Measurements from ENCODE around the gene KANSL1.
"Not testable (repeated sequence)": the region's sequence is repeated elsewhere in the genome, so short reads cannot be mapped to it uniquely, and the experiment has no call there.

KANSL1 gene

DNA sequence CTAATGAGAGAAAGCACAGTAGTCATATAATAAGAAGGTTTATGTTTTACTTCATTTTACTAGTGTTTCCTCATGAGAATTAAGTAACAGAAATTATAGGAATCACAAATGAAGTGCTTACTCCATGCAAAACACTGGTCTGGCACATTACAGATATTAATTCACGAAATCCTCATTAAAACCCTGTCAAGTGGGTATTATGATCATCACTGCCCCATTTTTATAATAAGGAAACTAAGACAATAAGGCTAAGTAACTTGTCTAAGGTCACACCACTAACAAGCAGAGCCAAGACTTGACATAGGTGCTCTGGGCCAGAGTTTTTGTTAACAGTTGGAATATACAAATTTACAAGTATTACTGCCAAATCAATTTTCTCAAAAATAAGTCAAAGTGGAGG, 83.0 kb downstream of the KANSL1 start:
- TF ChIP-seq, protein P1, sequence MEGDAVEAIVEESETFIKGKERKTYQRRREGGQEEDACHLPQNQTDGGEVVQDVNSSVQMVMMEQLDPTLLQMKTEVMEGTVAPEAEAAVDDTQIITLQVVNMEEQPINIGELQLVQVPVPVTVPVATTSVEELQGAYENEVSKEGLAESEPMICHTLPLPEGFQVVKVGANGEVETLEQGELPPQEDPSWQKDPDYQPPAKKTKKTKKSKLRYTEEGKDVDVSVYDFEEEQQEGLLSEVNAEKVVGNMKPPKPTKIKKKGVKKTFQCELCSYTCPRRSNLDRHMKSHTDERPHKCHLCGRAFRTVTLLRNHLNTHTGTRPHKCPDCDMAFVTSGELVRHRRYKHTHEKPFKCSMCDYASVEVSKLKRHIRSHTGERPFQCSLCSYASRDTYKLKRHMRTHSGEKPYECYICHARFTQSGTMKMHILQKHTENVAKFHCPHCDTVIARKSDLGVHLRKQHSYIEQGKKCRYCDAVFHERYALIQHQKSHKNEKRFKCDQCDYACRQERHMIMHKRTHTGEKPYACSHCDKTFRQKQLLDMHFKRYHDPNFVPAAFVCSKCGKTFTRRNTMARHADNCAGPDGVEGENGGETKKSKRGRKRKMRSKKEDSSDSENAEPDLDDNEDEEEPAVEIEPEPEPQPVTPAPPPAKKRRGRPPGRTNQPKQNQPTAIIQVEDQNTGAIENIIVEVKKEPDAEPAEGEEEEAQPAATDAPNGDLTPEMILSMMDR (IDR thresholded peaks at IDR 0.05; ENCODE audit: extremely low read depth, missing control alignments): no peak
- no peak for DNase-seq (ENCODE audit: low spot score)

DNA sequence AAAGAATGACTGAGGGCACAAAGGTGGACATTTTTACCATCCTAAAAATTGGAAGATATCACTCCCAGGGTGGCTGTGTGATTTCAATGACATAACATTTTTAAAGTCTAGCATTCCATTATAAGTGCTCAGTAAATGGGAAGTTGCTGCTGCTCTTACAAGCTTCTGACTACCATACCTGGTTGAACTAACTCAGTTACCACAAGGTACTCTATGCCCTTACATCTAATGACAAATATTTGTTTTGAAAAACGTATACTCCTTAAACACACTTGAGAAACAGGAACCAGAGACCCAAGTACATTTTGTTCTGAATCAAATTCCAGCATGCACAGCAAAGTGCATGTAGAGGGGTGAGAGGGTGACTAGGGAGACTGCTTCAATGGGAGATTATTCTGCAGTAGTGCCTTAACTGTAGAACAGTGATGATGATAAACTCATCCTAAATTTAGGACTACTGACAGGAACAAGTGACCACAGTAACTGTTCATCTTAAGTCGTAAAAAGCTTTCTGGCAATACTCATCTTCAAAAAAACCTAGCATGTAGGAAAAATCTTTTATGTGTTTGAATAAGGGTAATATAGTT, 83.5 kb downstream of the KANSL1 start:
- TF ChIP-seq, protein P1 (IDR thresholded peaks at IDR 0.05; ENCODE audit: extremely low read depth, missing control alignments): no peak
- DNase-seq (ENCODE audit: low spot score): no peak

DNA sequence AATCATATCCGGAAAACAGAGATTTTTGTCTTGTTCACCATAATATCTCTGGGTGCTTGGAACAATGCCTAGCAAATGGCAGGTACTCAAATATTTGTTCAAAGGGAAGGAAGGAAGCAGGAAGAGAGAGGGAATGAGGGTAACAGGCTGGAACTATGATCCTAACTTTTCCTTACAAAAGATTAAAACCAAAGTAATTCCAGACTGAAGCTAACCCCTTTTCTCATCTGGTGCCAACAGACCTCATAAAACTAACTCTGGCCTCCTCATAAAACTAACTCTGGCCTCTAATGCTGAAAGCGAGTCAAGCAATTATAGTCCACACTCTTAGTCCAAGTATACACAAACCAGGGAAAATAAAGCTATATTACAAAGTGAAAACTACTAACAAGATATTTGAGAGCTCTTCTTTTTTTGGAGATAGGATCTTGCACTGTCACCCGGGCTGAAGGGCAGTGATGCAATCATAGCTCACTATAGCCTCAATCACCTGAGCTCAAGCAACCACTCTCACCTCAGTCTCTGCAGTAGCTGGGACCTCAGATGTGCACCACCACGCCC, 84.6 kb downstream of the KANSL1 start:
- TF ChIP-seq, protein P1 (IDR thresholded peaks at IDR 0.05; ENCODE audit: extremely low read depth, missing control alignments): no peak

DNA sequence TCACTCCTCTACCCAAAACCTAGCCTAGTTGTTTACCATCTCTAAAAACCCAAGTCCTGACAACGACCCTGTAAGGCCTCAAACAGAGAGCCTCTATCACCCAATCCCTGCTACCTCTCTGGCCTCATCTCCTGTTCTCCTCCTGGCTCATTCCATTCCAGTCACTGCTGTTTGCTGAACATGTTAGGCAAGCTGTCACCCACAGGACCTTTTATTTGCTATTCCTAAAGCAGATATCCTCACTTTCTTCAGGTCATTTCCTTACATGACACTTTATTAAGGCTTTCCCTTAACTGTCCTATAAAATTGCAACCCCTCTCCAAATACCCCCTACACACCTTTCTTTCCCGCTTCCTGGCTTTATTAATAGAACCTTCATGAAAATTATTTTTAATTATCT, 85.1 kb downstream of the KANSL1 start:
- TF ChIP-seq, protein P1 (IDR thresholded peaks at IDR 0.05; ENCODE audit: extremely low read depth, missing control alignments): no peak
- DNase-seq (ENCODE audit: low spot score): no peak

More for the DNA sequence above, 84.6 kb downstream of the KANSL1 start:
- no peak for DNase-seq (ENCODE audit: low spot score)

DNA sequence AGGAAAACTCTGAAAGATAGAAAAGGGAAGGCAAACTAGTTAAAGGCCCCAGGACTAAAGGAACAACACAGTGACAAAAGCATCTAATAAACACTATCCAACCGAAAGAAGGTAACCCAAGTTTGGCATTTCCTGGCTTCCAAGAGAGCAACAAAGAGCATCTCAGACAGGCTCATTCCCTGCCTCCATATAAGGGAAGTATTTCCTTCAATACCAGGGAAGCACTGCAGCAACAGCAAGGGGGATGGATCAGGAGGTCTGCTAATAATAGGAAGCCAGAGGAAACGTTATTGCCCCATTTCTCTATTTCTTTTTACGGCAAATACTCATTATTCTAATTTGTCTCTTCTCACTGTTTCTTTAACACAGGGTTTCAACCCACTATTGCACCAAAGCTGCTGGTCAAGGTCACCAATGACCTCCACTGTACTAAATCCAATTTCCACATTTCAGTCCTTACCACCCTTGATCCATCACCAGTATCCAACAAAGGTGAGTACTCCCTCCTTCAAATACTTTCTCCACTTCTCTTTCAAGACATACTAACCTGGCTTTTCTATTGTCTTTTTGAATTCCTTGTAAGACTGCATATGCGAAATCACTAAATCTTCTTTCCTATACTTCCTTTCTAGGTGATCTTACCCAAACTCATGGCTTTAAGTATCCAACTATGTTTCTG, 86.1 kb downstream of the KANSL1 start:
- no peak for DNase-seq (ENCODE audit: low spot score)
- TF ChIP-seq, protein P1 (IDR thresholded peaks at IDR 0.05; ENCODE audit: extremely low read depth, missing control alignments): no peak

DNA sequence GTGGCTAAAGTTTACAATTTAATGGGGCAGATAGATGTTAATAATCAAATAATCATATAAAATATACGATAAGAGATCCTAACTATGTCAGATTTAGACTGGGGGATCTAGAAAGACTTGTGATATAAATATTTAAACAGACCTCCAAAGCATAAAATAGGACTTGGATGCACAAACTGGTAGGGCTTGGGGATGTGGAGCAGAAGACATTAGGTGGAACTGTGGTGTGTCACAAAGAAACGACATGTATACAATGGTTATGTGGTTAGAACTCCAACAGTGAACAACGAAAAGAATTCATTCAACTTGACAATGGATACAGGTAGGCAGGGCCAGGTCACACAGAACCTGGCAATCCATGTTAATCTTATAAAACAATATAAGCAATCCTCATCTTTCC, 90.4 kb downstream of the KANSL1 start:
- DNase-seq (ENCODE audit: low spot score): not testable (repeated sequence)

DNA sequence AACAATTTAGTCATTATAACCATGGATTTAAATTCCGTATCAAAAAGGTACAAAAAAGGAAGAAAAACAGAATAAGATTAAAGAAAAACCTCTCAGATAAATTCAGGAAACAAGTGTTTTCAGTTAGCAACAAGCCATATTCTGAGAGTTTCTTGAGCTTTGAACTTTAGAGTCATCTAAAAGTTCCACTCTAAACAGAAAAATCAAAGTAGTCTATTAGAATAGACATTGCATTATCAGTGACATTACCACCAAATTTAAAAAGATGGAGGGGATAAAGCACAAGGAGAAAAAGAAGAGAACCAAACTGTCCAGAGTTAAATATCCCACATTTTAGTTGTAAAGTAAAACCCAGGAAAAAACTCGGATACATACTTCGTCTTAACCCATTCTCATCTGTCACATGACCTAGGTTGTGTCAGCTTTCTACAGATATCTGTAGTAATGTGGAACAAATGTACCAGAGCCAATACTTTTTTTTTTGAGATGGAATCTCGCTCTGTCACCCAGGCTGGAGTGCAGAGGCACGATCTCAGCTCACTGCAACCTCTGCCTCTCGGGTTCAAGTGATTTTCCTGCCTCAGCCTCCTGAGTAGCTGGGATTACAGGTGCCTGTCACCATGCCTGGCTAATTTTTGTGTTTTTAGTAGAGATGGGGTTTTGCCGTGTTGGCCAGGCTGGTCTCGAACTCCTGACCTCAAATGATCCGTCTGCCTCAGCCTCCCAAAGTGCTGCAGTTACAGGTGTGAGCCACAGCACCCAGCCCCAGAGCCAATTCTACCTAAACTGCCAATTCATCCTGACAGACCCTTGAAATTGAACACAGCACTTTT, 91.2 kb downstream of the KANSL1 start:
- not testable (repeated sequence) for DNase-seq (ENCODE audit: low spot score)

DNA sequence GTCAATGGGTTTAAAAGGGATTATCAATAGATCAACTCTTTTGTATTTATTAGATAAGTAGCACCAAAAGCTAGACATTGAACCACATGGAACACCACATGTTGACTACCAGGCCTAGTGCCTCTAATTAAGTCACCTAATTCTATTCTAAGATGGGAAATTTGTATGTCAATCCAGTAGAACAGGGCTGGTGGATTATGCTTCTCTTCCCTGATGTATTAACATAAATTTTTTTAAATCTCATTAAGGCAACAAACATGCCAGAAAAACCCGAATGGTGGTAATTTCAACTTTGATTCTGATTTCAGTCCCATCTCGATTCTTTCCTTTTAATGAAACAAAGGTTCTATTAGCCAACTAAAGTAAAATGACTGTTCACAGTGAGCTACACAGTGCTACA, 92.6 kb downstream of the KANSL1 start:
- DNase-seq (ENCODE audit: low spot score): no peak

More for the DNA sequence above, 92.6 kb downstream of the KANSL1 start:
- TF ChIP-seq, protein P1 (IDR thresholded peaks at IDR 0.05; ENCODE audit: extremely low read depth, missing control alignments): no peak

Measured in GM20000 (cell line).